ENCODE measurements around the gene FRMPD4.

DNA sequence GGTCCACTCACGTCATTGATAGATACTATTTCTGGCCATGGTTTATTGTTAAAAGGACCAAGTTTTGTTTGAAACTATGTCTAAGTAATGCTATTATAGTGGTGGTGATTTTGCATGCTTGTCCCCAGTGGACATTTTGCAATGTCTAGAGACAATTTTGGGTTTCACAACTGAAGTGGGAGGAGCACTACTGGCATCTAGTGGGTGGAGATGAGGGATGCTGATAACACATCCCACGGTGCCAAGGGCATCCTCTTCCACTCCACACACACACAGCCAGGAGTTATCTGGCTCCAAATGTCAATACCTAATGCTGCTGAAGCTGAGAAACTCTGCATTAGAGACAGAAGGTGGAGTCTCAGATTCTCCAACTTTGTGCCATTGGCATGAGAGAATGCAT is 131.2 kb downstream of the FRMPD4 start:
- TF ChIP-seq POLR2A (IDR thresholded peaks at IDR 0.05; ENCODE audit: low read length) (no peak), GATA1 (IDR thresholded peaks at IDR 0.05; ENCODE audit: low read depth, low read length) (no peak)
